Bronchial epithelial cell (primary cell): Measurements from ENCODE around the gene AKAP5. TPM values are rescaled to one million over a fixed set of nuclear protein-coding genes. Genes with fewer than 3 reads are reported as not detected.

ENCODE experiments used
- DNase-seq: peaks from one replicate; pipeline ENCODE4 v3.0.0-alpha.2; 2010; ENCODE audit warnings: low read depth
- FAIRE-seq: peaks from 2 replicates; lab custom pipeline; 2011; peaks lifted over from hg19 to GRCh38; lab: Jason Lieb, UNC
- H3K27me3 ChIP-seq: 2 replicates; pipeline ENCODE4 v1.5.1; 2011; ENCODE audit warnings: low read length; ENCODE audit not compliant: control insufficient read depth, insufficient read depth
- H3K36me3 ChIP-seq: 2 replicates; pipeline ENCODE4 v1.5.1; 2011; ENCODE audit warnings: low read length; ENCODE audit not compliant: control insufficient read depth, insufficient read depth
- H3K4me3 ChIP-seq: 2 replicates; pipeline ENCODE4 v1.5.1; 2011; ENCODE audit warnings: mild to moderate bottlenecking, low read depth, low read length, control low read depth
- total RNA-seq: library from RNA; depleted of rRNA; stranded (reverse); fragments of >200 nt; gene quantifications from 2 replicates; pipeline ENCODE4 v1.2.1, GENCODE V29; 2014
- TF ChIP-seq, protein P1 (sequence below): IDR thresholded peaks from 2 replicates; pipeline ENCODE4 v1.5.1; 2011; ENCODE audit warnings: mild to moderate bottlenecking, moderate library complexity, low read length, control low read depth, inconsistent platforms; ENCODE audit not compliant: insufficient read depth, severe bottlenecking

AKAP5 gene
- total RNA-seq, 1 donor from 2014 or later = under 0.01 TPM

- TF ChIP-seq, protein P1, sequence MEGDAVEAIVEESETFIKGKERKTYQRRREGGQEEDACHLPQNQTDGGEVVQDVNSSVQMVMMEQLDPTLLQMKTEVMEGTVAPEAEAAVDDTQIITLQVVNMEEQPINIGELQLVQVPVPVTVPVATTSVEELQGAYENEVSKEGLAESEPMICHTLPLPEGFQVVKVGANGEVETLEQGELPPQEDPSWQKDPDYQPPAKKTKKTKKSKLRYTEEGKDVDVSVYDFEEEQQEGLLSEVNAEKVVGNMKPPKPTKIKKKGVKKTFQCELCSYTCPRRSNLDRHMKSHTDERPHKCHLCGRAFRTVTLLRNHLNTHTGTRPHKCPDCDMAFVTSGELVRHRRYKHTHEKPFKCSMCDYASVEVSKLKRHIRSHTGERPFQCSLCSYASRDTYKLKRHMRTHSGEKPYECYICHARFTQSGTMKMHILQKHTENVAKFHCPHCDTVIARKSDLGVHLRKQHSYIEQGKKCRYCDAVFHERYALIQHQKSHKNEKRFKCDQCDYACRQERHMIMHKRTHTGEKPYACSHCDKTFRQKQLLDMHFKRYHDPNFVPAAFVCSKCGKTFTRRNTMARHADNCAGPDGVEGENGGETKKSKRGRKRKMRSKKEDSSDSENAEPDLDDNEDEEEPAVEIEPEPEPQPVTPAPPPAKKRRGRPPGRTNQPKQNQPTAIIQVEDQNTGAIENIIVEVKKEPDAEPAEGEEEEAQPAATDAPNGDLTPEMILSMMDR = no peak
- FAIRE-seq (no peak), DNase-seq (peak; percentile 76)
- Histone ChIP-seq H3K36me3 (no peaks in the 10 kb centered on the region), H3K27me3 (no peaks in the 10 kb centered on the region), H3K4me3 (peak within 1 kb of the TSS; percentile 56)
Observed at GRCh38 chr14:64504310-64504896, 39.1 kb downstream of the AKAP5 start, which contains the start of gene ZBTB1. Gene ZBTB1 (plus strand): TSS chr14:64504770. CDS start chr14:64521505, 16,735 bp downstream.

DNA sequence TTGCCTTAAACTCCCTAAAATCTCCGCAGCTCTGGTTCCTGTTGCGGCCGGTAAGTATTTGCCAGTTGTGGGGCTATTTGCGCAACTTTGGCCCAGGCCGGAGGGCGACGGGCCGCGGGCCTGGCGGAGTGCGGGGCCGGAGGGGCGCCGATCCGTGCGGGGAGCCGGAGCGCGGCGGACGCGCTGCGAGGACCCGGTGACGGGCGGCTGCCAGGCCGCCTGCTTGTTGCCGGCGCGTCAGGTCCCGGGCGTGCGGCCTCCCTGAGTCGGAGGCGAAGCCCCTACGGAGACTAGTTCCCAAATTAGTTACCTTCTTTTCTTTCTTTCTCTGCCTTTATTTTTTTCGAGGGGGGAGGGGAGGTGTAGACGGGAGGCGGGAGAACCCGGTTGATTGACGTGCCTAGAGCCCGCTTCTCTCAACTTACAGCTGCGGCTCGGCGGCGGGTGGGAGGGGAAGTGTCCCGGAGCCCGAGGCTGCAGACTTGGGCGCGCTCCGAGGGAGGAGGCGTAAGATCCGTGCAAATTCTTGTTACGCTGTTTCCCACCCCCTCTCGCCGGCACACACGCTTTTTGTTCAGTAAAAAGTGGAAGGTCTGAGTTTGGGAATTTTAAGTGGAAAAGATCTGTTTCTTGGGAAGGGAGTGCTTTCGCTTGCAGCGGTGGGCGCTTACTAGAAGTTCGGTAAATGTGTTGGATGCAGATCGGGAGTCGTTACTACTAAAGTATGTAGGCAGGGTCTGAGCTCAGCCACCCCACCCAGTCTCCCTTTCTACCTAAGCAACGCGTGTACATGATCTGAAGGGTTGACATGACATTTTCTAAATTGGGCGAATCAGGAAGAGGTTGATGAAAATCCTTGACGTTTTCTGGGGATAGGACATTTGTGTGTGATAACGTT, 39.8 kb downstream of the AKAP5 start:
- FAIRE-seq = no peak
- Histone ChIP-seq H3K4me3 (peak overlapping the region; percentile 56), H3K27me3 (no peaks in the 10 kb centered on the region), H3K36me3 (no peaks in the 10 kb centered on the region)
- TF ChIP-seq, protein P1 = no peak
- peak; percentile 69 for DNase-seq

DNA sequence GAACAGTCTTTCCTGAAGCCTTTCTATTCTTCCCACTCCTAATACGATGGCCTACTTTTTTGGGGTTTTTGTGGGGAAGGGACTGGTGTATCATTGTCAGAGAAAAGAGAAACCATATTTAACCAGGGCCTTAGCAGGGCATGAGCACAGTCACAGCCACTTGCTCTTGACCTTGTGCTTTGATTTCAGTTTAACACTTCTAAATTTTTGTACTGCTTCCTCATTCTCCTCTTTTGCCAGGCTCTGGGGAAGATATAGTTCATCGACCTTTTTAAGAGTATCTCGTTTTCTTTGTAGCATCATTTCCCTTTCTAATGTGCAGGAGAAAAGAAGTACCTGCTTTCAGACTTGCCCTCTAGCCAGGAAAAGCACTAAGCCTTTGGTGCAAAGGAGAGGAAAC, 41.4 kb downstream of the AKAP5 start:
- Histone ChIP-seq H3K4me3 (no peak overlapping the region), H3K36me3 (no peaks in the 10 kb centered on the region), H3K27me3 (no peaks in the 10 kb centered on the region)
- FAIRE-seq (no peak), DNase-seq (peak; percentile 8)
- TF ChIP-seq, protein P1 = no peak

- Histone ChIP-seq H3K36me3 (no peaks in the 10 kb centered on the region), H3K4me3 (no peak overlapping the region), H3K27me3 (no peaks in the 10 kb centered on the region)
- TF ChIP-seq, protein P1 = no peak
- no peak for FAIRE-seq
- DNase-seq = peak; percentile 85
Observed at GRCh38 chr14:64507376-64508156, 42.3 kb downstream of the AKAP5 start.

- H3K36me3 ChIP-seq = no peaks in the 10 kb centered on the region
- FAIRE-seq (no peak), DNase-seq (no peak)
- H3K27me3 ChIP-seq = no peaks in the 10 kb centered on the region
- TF ChIP-seq, protein P1 = no peak
- no peak overlapping the region for H3K4me3 ChIP-seq
Observed at GRCh38 chr14:64508215-64508776, 43.0 kb downstream of the AKAP5 start.
